HepG2 (cell line): ENCODE measurements around the gene THOC6. TPM values are rescaled to one million over a fixed set of nuclear protein-coding genes. Genes with fewer than 3 reads are reported as not detected.

Source experiments
- AKNA ChIP-seq: sonication (generic); formaldehyde crosslinking; IDR thresholded peaks from 2 replicates; pipeline ENCODE4 v1.4.0; 2020; ENCODE audit warnings: missing genetic modification reagents, borderline replicate concordance
- ARHGAP35 ChIP-seq: sonication (generic); formaldehyde crosslinking; IDR thresholded peaks from 2 replicates; pipeline ENCODE4 v1.9.0; 2022; ENCODE audit warnings: mild to moderate bottlenecking, inconsistent platforms, moderate library complexity, missing genetic modification reagents, borderline replicate concordance
- BCL3 ChIP-seq: sonication (generic); formaldehyde crosslinking; IDR thresholded peaks from 2 replicates; pipeline ENCODE4 v1.5.1; 2020; ENCODE audit warnings: mild to moderate bottlenecking, missing genetic modification reagents, moderate library complexity
- CCDC6 ChIP-seq: sonication (generic); formaldehyde crosslinking; IDR thresholded peaks from 2 replicates; pipeline ENCODE4 v1.8.1; 2022; ENCODE audit warnings: mild to moderate bottlenecking, missing genetic modification reagents, moderate library complexity
- CENPBD1 ChIP-seq: sonication (generic); formaldehyde crosslinking; IDR thresholded peaks from 2 replicates; pipeline ENCODE4 v1.8.0; 2022; ENCODE audit warnings: missing genetic modification reagents, low read depth, mild to moderate bottlenecking, borderline replicate concordance
- HDAC6 ChIP-seq: fragments of 200-600 bp; sonication (generic); IDR thresholded peaks from 2 replicates; pipeline ENCODE4 v1.7.0; 2017; ENCODE audit warnings: mild to moderate bottlenecking, antibody characterized with exemption, low read length, low read depth
- HNF4G ChIP-seq, 2 experiments: sonication (generic) in 1 of 2; formaldehyde crosslinking in 1 of 2; IDR thresholded peaks; 2 replicates each; pipeline versions ENCODE4 v1.4.0 to v1.6.1; 2011 to 2020; ENCODE audit warnings: borderline replicate concordance in 2 of 2, low read depth in 2 of 2, mild to moderate bottlenecking in 2 of 2, low read length in 1 of 2, missing genetic modification reagents in 1 of 2, moderate library complexity in 1 of 2
- KDM5B ChIP-seq: sonication (generic); formaldehyde crosslinking; IDR thresholded peaks from 2 replicates; pipeline ENCODE4 v1.4.0; 2020; ENCODE audit warnings: missing genetic modification reagents, mild to moderate bottlenecking, borderline replicate concordance
- MIER2 ChIP-seq: IDR thresholded peaks from 2 replicates; pipeline ENCODE4 v1.6.1; 2016; ENCODE audit warnings: missing biosample characterization, missing genetic modification reagents
- MIXL1 ChIP-seq: IDR thresholded peaks from 2 replicates; pipeline ENCODE4 v1.6.1; 2016
- NCOA5 ChIP-seq: sonication (generic); formaldehyde crosslinking; IDR thresholded peaks from 2 replicates; pipeline ENCODE4 v1.4.0; 2020; ENCODE audit warnings: missing genetic modification reagents
- RAD21 ChIP-seq: fragments of 450-650 bp; formaldehyde crosslinking; IDR thresholded peaks from 2 replicates; pipeline ENCODE4 v1.5.0; 2020; ENCODE audit warnings: mild to moderate bottlenecking
- RFXAP ChIP-seq: sonication (generic); formaldehyde crosslinking; IDR thresholded peaks from 2 replicates; pipeline ENCODE4 v1.4.0; 2020; ENCODE audit warnings: missing genetic modification reagents, borderline replicate concordance
- SP1 ChIP-seq, 2 experiments: fragments of 450-650 bp in 1 of 2; sonication (generic) in 1 of 2; formaldehyde crosslinking in 1 of 2; IDR thresholded peaks; 2 replicates each; pipeline versions ENCODE4 v1.4.0 to v1.6.1; 2016 to 2020; ENCODE audit warnings: missing genetic modification reagents in 1 of 2
- TSC22D2 ChIP-seq: sonication (generic); formaldehyde crosslinking; IDR thresholded peaks from 2 replicates; pipeline ENCODE4 v1.5.1; 2020; ENCODE audit warnings: missing genetic modification reagents, mild to moderate bottlenecking, borderline replicate concordance
- ZBTB1 ChIP-seq: sonication (generic); formaldehyde crosslinking; IDR thresholded peaks from 2 replicates; pipeline ENCODE4 v1.4.0; 2020; ENCODE audit warnings: missing genetic modification reagents, borderline replicate concordance
- ZBTB46 ChIP-seq: sonication (generic); formaldehyde crosslinking; IDR thresholded peaks from 2 replicates; pipeline ENCODE4 v1.4.0; 2020; ENCODE audit warnings: mild to moderate bottlenecking, missing genetic modification reagents, borderline replicate concordance
- ZNF501 ChIP-seq: sonication (generic); formaldehyde crosslinking; IDR thresholded peaks from 2 replicates; pipeline ENCODE4 v1.5.1; 2020; ENCODE audit warnings: mild to moderate bottlenecking, moderate library complexity, missing genetic modification reagents
- ZNF572 ChIP-seq: sonication (generic); formaldehyde crosslinking; IDR thresholded peaks from 2 replicates; pipeline ENCODE4 v1.5.1; 2020; ENCODE audit warnings: mild to moderate bottlenecking, missing genetic modification reagents
- ZNF709 ChIP-seq: sonication (generic); formaldehyde crosslinking; IDR thresholded peaks from 2 replicates; pipeline ENCODE4 v1.5.0; 2020; ENCODE audit warnings: mild to moderate bottlenecking, missing genetic modification reagents
- polyA plus RNA-seq, 8 experiments: library from polyadenylated mRNA; depleted of rRNA in 3 of 8; stranded (reverse) in 7 of 8; unstranded in 1 of 8; fragments of >200 nt; fragmentation: Illumina TruSeq in 4 of 8; extraction: Trizol in 4 of 8; gene quantifications; 2 replicates each; pipeline versions ENCODE4 v1.2.1 to v1.2.3, GENCODE V29; 2011 to 2016; ENCODE audit warnings: low read depth in 4 of 8, missing spikeins in 1 of 8, mixed read lengths in 1 of 8; ENCODE audit not compliant: insufficient read depth in 1 of 8
- total RNA-seq, 5 experiments: library from RNA; depleted of rRNA; stranded (reverse); fragments of >200 nt; fragmentation: Illumina TruSeq; extraction: Trizol; gene quantifications; 2 replicates each; pipeline ENCODE4 v1.2.3, GENCODE V29; 2016; ENCODE audit warnings: low read depth in 1 of 5

The THOC6 gene
- total and polyA plus RNA-seq, 2 of the 13 experiments (the other 11 are each of a cell fraction or from before 2014, with no cell fraction given): 32.1 to 37.0 TPM

- TF ChIP-seq ARHGAP35 (no peak), ZNF501 (CRISPR knock-in tag) (peak; percentile 6; the same call in 1 of the 2 replicates), SP1 (IDR thresholded peaks at IDR 0.05) (no peak), SP1 (CRISPR knock-in tag; IDR thresholded peaks at IDR 0.05) (peak; percentile 16; the same call in 1 of the 2 replicates), MIER2 (CRISPR knock-in tag) (no peak), RAD21 (0 out of 2 replicates have a peak, but pooled peaks have one; percentile 34), HNF4G (IDR thresholded peaks at IDR 0.05; ENCODE audit: borderline replicate concordance, low read depth, low read length) (peak; percentile 25; the same call in 1 of the 2 replicates), HNF4G (CRISPR knock-in tag; IDR thresholded peaks at IDR 0.05; ENCODE audit: borderline replicate concordance, low read depth) (no peak), CCDC6 (CRISPR knock-in tag) (0 out of 2 replicates have a peak, but pooled peaks have one; percentile 44), ZNF572 (CRISPR knock-in tag) (0 out of 2 replicates have a peak, but pooled peaks have one; percentile 26), HDAC6 (no peak), BCL3 (CRISPR knock-in tag) (no peak), ZNF709 (CRISPR knock-in tag) (no peak), ZBTB46 (CRISPR knock-in tag) (no peak), RFXAP (CRISPR knock-in tag) (no peak), CENPBD1 (CRISPR knock-in tag) (0 out of 2 replicates have a peak, but pooled peaks have one; percentile 70), NCOA5 (CRISPR knock-in tag) (no peak), ZBTB1 (CRISPR knock-in tag) (no peak), AKNA (CRISPR knock-in tag) (no peak), MIXL1 (CRISPR knock-in tag) (no peak), TSC22D2 (no peak), KDM5B (CRISPR knock-in tag) (no peak; the same call in none of the 2 replicates)
Measured at GRCh38 chr16:3021449-3022207, 2.2 kb upstream of the THOC6 start (continued).
